Sigmoid colon (tissue), 4 donors: ENCODE results near the gene ELOVL5.

Source experiments
- CTCF ChIP-seq, 4 experiments: fragments of 450-650 bp in 3 of 4; fragments of 200-600 bp in 1 of 4; IDR thresholded peaks; one replicate each; pipeline ENCODE4 v1.5.1; 2016 to 2019; ENCODE audit warnings: antibody characterized with exemption in 4 of 4, mild to moderate bottlenecking in 3 of 4, moderate library complexity in 2 of 4
- POLR2AphosphoS5 ChIP-seq, 4 donors: sonication (generic); formaldehyde crosslinking; IDR thresholded peaks; one replicate each; pipeline ENCODE4 v1.6.1; 2017; ENCODE audit warnings: antibody characterized with exemption in 4 of 4

- TF ChIP-seq CTCF (IDR thresholded peaks at IDR 0.05) (no peak), POLR2AphosphoS5 (IDR thresholded peaks at IDR 0.05) (no peak)
Measured at GRCh38 chr6:53369051-53369450, 20.3 kb upstream of the ELOVL5 start.
